GM10847 (cell line): Measurements from ENCODE around the gene MAGEB16.

Experiments
- POLR2A ChIP-seq: IDR thresholded peaks from 2 replicates; pipeline ENCODE4 v1.6.1; 2011; ENCODE audit not compliant: insufficient read length; ENCODE audit errors: extremely low read depth

The MAGEB16 gene

DNA sequence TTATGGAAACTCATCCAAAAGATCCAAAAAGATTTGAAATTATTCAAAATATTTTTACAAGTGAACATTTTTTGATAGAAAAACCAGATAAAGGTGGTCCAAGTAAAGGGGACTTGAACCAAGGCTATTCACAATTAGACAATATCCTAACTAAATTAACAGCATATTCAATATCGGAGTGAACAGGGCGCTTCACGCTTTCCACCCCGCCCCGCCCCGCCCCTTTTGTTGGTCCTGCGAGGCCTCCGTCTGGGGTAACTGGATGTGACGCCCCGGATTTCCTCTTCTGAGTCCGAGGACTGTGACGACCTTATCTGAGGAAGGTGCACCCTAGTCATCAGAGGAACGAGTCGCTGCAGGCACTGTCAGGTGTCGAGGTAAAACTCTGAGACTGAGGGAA is at the start of gene MAGEB16:
MAGEB16 (plus strand) TSS at position 301 of the 400 bp plus-strand sequence. CDS start 3,855 bp downstream, outside the sequence.
- TF ChIP-seq POLR2A = no peak

DNA sequence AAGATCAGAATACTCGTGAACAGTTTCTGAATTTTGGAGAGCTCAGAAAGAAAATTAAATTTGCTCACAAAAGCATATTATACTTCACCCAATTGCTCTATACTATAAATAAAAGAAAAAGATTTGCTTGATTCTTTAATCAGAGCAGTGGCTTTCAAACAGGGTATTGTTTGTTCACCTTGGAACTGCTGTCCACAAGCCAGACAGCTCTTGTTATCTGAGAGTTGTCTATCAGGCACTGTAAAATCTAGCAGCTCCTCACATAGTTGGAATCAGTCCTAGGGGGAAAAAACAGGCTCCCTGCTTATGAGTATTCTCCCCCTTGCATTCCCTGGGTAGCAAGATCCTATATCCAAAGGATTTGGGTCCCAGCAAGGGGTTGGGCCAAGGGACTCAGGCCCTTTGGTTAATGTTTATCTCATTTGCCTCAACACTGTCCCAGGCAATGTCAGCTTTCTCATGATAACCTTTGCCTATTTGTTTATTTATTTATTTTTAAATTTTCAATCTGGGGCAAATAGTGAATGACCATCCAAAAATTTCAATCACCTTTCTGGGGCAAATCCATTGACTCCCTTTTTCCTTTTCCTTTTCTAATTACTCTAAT is 24.1 kb upstream of the MAGEB16 start:
- TF ChIP-seq POLR2A = no peak

DNA sequence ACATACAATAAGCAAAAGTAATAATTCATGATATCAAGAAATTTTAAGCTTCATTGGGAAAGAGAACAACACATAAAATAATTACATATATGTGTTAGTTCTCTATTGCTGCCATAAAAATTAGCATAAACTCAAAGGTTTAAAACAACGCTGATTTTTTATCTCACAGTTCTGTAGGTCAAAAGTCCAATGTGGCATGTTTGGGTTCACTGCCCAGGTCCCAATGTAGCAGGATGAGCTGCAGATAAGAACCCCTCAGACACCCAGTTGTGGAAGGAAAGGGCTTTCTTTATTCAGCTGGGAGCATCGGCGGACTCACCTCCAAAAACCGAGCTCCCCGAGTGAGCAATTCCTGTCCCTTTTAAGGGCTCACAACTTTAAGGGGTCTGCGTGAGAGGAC is 13.1 kb upstream of the MAGEB16 start:
- no peak for TF ChIP-seq POLR2A

DNA sequence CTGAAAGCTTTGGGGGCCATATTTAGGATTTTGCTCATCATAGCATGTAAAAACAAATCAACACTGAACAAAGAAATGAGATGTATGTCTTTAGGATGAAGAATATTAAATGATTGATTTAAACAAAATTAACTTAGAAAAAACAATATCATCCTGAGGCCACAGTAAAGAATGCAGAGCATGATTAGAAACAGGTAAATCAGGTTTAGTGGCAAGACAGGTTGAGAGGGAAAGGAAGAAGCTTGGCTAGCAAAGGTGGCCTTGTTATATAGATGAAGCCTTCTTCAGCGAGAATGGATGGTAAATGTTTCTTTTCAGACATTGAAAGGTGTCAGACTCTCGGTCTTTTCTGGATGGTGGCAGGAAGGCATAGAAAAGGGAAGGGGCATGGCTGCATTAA is 11.9 kb upstream of the MAGEB16 start:
- TF ChIP-seq POLR2A = no peak

DNA sequence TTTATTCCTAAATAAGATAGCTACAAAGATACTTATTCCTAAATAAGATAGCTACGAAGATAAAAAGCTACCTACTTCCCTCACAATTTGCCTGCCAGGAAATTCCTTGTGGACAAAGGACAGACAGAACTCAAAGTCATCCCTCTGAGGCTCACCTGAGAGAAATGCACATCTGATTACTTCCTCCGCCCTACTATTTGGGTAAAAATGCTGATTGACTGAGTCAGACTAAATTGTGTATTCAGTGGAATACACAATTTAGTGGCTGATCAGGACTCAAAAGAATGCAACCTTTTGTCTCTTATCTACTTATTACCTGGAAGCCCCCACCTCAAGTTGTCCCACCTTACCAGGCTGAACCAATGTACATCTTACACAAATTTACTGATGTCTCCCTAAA is 10.3 kb upstream of the MAGEB16 start:
- no peak for TF ChIP-seq POLR2A

DNA sequence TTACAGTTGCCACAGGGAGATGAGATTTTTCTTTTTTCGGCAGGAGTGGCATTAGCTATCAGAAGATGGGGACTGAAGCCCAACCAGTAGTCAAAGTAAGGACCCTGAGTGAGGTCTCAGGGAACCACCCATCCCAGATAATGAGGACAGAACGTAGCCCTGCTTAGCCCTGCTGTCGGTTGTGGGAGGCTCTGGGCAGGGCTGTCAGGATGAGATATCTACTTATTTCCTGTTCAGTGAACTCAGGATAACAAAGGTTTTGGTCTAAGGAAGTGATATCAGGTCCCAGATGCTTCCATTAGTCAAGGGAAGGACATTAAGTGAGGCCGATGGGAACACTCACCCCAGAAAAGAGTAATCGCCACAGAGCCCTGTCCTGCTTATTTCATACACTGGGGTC is 2.3 kb downstream of the MAGEB16 start:
- TF ChIP-seq POLR2A = no peak

DNA sequence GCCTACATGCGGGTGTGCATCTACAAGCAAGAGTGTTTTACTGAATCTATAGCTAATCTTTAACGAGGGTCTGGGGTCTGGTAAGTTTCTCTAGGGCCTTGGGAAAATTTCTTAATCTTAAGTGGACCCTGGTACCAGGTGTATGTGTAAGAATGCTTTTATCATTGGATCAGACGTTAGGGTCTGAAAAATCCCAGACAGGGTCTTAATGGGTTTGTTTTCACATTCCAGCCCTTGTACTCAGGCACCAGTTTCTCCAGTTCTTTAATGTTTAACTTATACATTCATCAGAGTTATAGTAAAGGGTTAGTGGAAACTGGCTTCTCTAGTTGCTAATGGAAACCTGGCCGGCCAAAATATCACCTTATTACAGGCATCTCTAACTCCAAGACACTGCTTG is 11.6 kb downstream of the MAGEB16 start:
- no peak for TF ChIP-seq POLR2A

DNA sequence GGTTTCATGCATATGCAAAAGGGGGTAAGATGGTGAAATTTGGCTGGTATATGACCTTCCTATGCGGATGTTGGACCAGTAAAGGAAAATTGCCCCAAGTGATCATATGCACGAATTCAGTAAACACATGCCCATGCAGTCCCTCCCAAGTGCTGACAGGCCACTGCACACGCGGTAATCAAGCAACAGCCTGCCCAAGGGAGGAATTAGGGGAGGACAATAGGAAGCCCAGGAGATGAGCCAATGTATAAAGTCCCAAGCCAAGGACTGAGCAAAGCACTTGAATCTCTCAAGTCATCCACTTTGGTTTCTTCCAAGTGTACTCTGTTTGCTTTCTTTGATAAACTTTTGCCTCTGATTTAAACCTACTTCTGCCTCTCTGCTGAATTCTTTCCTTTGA is 21.1 kb downstream of the MAGEB16 start:
- no peak for TF ChIP-seq POLR2A

DNA sequence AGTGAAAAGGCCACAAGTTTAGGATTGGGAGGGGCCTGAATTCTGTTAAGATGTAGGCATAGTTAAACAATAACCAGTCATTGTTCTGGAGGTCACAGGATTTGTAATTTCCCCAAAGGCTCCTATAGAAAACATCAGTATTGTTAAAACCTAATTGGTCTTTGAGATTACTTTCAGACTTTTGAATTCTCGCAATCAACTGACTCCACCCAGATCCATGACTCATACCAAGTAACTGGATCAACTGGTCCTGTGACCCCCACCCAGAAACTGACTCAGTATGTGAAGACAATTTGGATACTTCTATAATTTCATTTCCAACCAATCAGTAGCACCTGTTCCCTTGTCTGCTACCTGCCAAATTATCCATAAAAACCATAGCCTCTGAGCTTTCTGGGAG is 28.4 kb downstream of the MAGEB16 start:
- TF ChIP-seq POLR2A = no peak

DNA sequence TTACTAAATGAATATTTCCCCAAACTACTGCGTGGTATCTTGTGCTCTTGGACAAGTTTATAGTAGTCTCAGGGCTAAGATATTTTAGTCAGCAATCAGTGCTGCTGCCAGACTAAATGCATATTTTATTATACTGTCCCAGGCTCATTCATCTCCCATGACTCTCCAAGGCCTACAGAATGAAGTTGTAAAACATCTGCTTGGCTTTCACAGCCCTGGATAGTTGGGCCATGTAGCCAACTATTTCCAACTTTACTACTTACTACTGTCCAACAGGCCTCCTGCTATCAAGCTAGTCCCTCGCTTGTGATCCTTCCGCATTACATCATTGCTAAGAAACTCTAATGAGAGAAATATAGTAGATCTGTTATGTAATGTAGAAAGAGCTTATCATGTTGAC is 31.4 kb downstream of the MAGEB16 start:
- no peak for TF ChIP-seq POLR2A

DNA sequence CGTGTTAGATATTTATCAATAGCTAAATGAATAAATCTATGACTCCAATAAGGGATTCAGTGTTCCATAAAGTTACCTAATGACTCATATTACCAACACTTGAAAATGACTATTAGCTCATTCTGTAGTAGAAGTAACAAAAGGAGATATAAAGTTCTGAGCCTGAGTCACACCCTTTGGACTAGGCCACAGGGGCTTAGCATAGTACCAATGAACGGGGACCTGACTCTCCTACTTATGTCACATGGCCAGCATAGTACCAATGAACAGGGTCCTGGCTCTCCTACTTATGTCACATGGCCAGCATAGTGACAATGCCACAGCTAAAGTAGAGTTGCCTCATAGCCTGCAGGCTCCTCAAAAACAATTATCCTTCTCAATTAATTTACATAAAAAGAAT is 43.7 kb downstream of the MAGEB16 start:
- no peak for TF ChIP-seq POLR2A

DNA sequence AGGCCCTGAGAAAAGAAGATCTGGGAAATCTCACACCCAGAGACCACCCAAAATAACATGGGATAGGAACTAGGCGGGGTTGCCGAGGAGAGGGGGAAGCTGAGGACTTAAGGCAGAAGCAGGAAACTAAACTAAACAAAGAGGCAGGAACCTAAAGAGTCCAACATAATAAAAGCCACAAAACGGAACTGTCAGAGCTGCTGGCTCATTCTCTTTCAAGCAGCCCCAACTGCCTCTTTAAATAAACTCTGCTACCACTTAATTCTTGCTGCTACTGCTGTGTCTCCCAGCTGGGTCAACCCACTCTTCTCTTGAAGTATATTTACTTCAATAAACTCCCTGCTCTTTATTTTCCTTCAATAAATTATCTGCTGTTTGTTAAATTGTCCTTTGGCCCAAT is 44.5 kb downstream of the MAGEB16 start:
- TF ChIP-seq POLR2A = no peak

DNA sequence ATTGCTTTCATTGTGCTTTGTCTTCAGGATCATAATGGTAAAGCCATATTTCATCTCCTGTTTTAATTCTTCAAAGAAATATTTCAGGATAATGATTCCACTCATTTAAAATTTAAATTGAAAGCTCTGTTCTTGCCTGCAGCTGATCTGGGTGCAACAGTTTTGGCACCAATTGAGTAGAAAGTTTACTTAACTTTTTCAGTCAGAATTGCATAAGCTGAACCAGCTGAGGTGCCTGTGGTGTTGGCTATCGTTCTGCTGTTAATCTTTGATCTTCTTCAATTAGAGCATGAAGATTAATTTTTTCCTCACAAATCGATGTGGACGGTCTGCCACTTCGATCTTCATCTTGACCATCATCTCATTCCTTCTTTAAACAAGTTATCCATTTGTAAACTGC is 49.6 kb downstream of the MAGEB16 start:
- no peak for TF ChIP-seq POLR2A
